HUDEP-2 (cell line): Measurements from ENCODE around the gene CPSF7.
A peak's percentile ranks its signal among the peaks of the same experiment; 100 is the strongest.

Source experiments
- DNase-seq, 76 experiments: peaks; one replicate each; lab custom pipeline; 2025; ENCODE audit not compliant: unreplicated experiment in 76 of 76; lab: John Stamatoyannopoulos, UW

CPSF7 gene

GRCh38 chr11:61359516-61359915 lies 70.3 kb downstream of the CPSF7 start:
- DNase-seq: peak in 1 of 76 experiments; percentile 10

GRCh38 chr11:61358566-61358965 lies 71.2 kb downstream of the CPSF7 start:
- no peak for DNase-seq

- DNase-seq: no peak
Observed at GRCh38 chr11:61357894-61358239, 71.9 kb downstream of the CPSF7 start.

- DNase-seq: no peak
Observed at GRCh38 chr11:61357233-61357893, 72.4 kb downstream of the CPSF7 start.

- no peak for DNase-seq
Observed at GRCh38 chr11:61356706-61357105, 73.1 kb downstream of the CPSF7 start.

GRCh38 chr11:61354208-61354607 lies 75.6 kb downstream of the CPSF7 start:
- DNase-seq: no peak

- peak in 38 of 76 experiments; percentile 7 to 59 (median 30) for DNase-seq
Observed at GRCh38 chr11:61353131-61354067, 76.4 kb downstream of the CPSF7 start.
